PFSK-1 (cell line): ENCODE measurements around the gene TEX14.

Experiments used
- FOXP2 ChIP-seq: optimal IDR thresholded peaks from 2 replicates; pipeline ENCODE3; 2011; ENCODE audit warnings: borderline replicate concordance, control low read depth, inconsistent platforms; ENCODE audit not compliant: insufficient read depth; ENCODE audit errors: extremely low read length, extremely low read depth
- POLR2AphosphoS5 ChIP-seq: IDR thresholded peaks from 2 replicates; pipeline ENCODE4 v1.6.1; 2012; ENCODE audit warnings: low read depth, mild to moderate bottlenecking, control low read depth, low read length, moderate library complexity
- SIN3A ChIP-seq: IDR thresholded peaks from 2 replicates; pipeline ENCODE4 v1.6.1; 2012; ENCODE audit warnings: mild to moderate bottlenecking, low read length, moderate library complexity, borderline replicate concordance; ENCODE audit not compliant: insufficient read depth
- TAF1 ChIP-seq: IDR thresholded peaks from 2 replicates; pipeline ENCODE4 v1.6.1; 2012; ENCODE audit warnings: low read length, control low read depth, borderline replicate concordance; ENCODE audit not compliant: insufficient read depth
- TF ChIP-seq, protein P1 (sequence below), 2 experiments: IDR thresholded peaks; 2 replicates each; pipeline versions ENCODE4 v1.6.1 to v1.8.0; 2011 to 2012; ENCODE audit warnings: low read depth in 2 of 2, low read length in 2 of 2, control low read depth in 1 of 2, inconsistent platforms in 1 of 2, mild to moderate bottlenecking in 1 of 2, moderate library complexity in 1 of 2; ENCODE audit not compliant: insufficient read depth in 1 of 2

Gene TEX14

GRCh38 chr17:58593123-58593522 lies 98.7 kb downstream of the TEX14 start:
- no peak for TF ChIP-seq POLR2AphosphoS5
- TF ChIP-seq, protein P1, sequence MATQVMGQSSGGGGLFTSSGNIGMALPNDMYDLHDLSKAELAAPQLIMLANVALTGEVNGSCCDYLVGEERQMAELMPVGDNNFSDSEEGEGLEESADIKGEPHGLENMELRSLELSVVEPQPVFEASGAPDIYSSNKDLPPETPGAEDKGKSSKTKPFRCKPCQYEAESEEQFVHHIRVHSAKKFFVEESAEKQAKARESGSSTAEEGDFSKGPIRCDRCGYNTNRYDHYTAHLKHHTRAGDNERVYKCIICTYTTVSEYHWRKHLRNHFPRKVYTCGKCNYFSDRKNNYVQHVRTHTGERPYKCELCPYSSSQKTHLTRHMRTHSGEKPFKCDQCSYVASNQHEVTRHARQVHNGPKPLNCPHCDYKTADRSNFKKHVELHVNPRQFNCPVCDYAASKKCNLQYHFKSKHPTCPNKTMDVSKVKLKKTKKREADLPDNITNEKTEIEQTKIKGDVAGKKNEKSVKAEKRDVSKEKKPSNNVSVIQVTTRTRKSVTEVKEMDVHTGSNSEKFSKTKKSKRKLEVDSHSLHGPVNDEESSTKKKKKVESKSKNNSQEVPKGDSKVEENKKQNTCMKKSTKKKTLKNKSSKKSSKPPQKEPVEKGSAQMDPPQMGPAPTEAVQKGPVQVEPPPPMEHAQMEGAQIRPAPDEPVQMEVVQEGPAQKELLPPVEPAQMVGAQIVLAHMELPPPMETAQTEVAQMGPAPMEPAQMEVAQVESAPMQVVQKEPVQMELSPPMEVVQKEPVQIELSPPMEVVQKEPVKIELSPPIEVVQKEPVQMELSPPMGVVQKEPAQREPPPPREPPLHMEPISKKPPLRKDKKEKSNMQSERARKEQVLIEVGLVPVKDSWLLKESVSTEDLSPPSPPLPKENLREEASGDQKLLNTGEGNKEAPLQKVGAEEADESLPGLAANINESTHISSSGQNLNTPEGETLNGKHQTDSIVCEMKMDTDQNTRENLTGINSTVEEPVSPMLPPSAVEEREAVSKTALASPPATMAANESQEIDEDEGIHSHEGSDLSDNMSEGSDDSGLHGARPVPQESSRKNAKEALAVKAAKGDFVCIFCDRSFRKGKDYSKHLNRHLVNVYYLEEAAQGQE (IDR thresholded peaks at IDR 0.05; ENCODE audit: insufficient read depth in 1 of 2, low read depth in 2 of 2, low read length in 2 of 2), result no peak
- TF ChIP-seq FOXP2, result no peak
- no peak for TF ChIP-seq SIN3A
- TF ChIP-seq TAF1, result no peak

GRCh38 chr17:58591455-58591854 lies 100.4 kb downstream of the TEX14 start:
- TF ChIP-seq, protein P1 (IDR thresholded peaks at IDR 0.05; ENCODE audit: insufficient read depth in 1 of 2, low read depth in 2 of 2, low read length in 2 of 2), result no peak
- TF ChIP-seq TAF1 (no peak), FOXP2 (no peak), SIN3A (no peak), POLR2AphosphoS5 (no peak)

GRCh38 chr17:58590377-58590776 lies 101.5 kb downstream of the TEX14 start:
- TF ChIP-seq POLR2AphosphoS5, result no peak
- no peak for TF ChIP-seq FOXP2
- no peak for TF ChIP-seq SIN3A
- TF ChIP-seq TAF1, result no peak
- TF ChIP-seq, protein P1 (IDR thresholded peaks at IDR 0.05; ENCODE audit: insufficient read depth in 1 of 2, low read depth in 2 of 2, low read length in 2 of 2), result no peak

- TF ChIP-seq TAF1 (no peak), FOXP2 (no peak), SIN3A (no peak), POLR2AphosphoS5 (no peak)
- TF ChIP-seq, protein P1 (IDR thresholded peaks at IDR 0.05; ENCODE audit: insufficient read depth in 1 of 2, low read depth in 2 of 2, low read length in 2 of 2), result no peak
Measured at GRCh38 chr17:58587713-58588117, 104.1 kb downstream of the TEX14 start.
